Activated T-cell treated with anti-CD3 and anti-CD28 coated beads for 48 hours (primary cell): Measurements from ENCODE around the gene PTPRJ.
"Not testable (repeated sequence)": the region's sequence is repeated elsewhere in the genome, so short reads cannot be mapped to it uniquely, and the experiment has no call there.

ENCODE experiments used
- DNase-seq: peaks from one replicate; pipeline ENCODE4 v3.0.0-alpha.2; 2020; ENCODE audit warnings: low read depth

Gene PTPRJ

DNA sequence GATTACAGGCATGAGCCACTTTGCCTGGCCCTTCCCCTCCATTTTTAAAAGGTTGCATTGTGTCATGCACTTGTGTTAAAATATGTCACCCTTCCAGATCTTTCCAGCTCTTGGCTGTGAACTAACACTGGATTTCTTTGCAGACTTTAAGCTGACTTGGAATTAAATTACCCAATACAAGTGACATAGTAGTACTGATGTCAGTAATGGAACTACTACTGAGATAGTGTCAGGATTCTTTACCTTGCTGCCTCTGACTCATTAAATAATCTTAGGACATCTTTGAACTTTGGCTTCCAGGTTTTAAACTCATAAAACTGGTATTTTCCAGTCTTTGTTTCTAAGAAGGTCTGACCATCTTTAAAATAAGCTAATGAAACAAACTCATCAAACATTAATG, 184.5 kb downstream of the PTPRJ start:
- no peak for DNase-seq

DNA sequence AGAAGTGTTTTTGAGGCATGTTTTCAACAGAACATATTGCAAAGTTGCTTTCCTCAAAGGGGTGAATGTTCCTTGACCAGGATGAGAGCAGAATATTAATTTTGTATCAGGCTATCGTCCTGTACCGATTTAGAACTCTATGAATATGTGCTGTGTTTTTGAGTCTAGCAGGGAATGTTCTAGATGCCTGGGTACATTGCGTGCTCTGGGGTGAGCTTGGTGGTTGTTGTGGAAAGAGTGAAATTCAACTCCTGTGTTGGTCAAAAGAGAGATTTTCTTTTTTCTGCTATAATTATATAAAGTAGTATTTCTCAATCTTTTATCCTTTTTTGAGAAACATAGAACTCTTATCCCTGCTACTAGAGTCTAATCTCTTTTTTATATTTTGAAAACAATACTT, 185.1 kb downstream of the PTPRJ start:
- no peak for DNase-seq

DNA sequence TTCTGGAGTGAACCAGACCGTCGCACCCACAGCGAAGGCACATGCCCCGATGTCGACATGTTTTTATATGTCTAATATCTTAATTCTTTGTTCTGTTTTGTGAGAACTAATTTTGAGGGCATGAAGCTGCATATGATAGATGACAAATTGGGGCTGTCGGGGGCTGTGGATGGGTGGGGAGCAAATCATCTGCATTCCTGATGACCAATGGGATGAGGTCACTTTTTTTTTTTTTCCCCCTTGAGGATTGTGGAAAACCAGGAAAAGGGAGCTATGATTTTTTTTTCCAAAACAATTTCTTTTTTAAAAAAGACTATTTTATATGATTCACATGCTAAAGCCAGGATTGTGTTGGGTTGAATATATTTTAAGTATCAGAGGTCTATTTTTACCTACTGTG, 187.0 kb downstream of the PTPRJ start:
- DNase-seq, result no peak

DNA sequence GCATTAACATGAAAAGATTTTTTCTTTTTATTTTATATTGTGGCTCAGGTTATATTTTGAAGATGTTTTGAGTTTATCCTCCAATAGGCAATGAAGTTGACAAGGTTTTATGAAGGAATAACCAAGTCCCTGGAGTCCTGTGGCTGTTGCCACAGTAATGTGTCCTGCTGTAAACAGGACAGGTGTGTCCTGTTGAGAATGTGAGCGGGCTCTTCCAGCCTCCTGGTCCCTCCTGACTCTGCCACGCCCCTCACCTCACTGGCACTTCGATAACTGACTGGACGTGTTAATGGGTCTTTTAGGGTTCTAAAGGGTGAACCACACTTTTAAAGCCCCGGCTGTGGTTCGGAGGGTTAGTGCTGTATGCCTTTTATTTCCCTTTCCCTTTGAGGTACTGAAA, 188.5 kb downstream of the PTPRJ start:
- no peak for DNase-seq

DNA sequence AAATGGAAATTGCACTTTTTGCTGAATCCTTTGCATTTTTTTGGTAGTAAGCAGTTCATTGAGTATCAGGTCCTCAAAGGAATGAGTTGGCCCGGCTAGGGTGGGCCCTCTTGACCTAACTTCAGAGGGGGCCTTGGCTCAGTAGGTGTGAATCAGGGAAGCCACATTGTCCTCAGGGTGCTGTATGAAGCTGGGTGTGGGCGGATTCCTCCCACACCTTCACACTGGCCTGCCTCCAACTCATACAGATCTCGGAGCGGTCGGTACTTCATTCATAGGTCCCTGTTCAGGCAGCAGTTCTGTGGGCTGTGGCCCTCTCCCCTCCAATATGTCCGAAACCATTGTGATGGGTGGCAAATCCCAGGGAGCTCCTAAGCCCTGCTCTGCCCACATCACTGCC, 188.9 kb downstream of the PTPRJ start:
- no peak for DNase-seq

DNA sequence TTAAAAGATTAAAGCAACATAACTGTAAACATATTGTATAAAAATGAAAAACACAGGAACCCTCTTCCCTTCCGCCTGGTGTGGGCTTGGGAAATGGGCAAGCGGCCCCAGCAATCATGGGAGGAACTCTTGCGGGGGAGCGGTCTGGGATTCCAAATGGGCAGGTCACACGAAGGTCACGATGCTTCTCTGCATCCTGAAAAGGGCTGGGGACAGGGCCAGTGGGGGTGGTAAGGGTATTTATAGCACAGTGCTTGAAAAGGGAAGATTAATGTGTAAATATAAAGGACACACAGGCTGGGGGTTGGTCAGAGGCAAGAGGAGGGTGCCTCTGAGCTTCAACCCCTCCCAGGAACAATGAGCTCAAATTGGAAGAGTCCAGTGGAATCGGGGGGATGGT, 189.4 kb downstream of the PTPRJ start:
- DNase-seq, result no peak

DNA sequence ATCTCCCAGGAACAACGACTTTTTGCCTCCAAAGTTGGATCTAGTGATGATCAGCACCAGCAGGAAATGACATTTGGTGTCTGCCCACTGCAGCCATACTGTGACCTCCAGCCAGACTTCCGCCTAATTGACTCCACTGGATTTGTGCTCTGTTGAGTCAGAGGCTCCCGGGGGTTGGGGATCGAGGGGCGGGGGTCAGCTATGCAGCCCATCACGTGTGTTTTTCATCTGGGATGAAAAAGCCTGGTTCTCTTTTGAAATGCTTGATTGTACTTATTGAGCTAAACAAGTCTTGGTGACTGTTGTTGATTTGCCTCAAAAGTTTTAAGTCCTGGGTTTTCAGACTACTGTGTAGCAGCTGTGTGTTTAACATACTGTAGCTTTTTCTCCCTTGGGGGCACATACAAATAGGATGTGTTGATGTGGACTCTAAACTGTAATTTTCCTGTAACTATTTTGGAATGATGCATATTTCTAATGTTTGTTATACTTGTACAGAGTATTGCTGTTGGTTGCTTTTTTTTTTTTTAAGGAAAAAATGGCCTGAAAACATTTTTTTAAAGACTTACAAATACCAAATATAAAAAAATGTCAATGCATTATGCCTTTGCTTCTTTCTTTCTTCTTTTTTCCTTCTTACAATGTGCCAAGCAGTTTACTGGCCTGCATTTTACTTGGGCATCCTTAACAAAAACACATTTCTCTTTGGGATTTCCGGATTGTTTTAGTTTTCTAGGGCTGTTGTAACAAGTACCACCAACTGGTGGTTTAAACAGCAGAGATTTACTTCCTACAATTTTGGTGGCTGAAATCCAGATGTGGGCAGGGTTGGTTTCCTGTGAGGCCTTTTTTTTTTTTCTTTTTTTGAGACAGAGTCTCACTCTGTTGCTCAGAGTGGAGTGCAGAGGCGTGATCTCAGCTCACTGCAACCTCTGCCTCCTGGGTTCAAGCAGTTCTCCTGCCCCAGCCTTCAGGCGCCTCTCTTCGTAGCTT, 190.2 kb downstream of the PTPRJ start:
- DNase-seq, result no peak

DNA sequence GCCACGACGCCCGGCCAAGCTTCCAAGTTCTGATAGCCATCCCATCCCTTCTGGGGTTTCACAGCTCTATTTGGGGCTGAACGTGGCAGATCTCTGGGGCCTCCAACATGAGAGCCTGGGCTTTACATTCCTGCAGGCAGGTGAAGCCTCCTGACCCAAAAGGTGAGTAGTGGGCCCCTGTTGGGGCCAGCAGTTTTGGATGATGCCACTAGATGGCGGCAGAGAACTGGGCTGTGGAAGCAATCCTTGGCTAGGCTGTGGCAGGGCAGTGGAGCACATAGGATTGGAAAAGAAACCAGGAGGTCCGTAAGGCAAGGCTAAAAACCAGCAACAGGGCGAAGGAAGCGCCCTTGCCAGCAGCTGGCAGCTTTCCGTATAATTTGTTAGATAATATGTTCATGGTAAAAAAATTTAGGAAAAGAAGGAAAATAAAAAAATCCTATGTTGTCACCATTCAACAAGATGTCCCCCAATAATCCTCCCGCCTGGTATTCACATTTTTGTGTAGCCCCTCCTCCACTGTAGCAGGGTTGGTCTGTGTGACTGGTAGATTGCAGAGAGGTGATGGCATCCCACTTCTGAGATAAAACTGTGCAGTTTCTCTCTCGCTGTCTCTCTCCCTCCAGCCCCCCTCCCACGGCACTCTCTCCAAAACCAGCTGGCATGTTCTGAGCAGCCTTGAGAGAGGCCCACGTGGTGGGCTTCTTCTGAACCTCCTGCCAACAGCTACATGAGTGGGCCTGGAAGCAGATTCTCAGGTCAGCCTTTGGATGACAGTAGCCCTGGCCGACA, 192.7 kb downstream of the PTPRJ start:
- DNase-seq, result peak; percentile 53

DNA sequence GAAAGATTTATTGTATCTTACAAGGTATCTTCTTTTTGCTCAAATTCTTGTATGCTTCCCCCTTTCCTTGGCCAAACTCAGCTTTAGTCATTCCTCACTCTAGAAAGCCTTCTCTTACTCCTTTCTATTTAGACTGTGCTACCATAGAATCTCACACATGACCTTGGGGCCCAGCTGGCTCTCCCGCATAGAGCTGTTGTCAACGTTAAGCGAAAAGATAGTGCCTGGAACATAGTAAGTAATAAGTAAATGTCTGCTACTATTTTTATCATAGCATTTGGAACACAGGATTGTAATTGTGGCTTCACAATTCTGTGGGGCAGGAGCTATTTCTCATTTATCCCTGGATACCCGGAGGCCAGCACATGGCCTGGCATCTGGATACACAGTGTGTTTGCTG, 197.3 kb downstream of the PTPRJ start:
- no peak for DNase-seq

DNA sequence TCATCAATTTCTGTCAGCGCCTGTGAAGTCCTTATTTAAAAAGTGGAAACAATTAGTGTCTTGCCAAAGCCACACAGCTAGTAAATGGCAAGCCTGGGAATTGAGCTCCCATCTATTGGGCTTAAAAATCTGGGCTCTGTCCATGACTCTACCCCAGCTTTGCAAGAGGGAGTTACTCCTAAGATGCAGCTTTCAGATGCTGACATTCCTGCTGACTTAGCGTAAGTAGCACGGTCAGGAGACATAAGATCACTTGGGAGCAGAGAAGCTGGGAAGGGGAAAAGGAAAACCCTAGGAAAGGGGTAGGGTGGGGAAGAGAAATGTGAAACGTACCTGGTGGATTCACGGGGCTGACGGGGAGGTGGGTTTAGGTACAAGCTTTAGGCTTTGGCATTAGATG, 200.3 kb downstream of the PTPRJ start:
- no peak for DNase-seq

DNA sequence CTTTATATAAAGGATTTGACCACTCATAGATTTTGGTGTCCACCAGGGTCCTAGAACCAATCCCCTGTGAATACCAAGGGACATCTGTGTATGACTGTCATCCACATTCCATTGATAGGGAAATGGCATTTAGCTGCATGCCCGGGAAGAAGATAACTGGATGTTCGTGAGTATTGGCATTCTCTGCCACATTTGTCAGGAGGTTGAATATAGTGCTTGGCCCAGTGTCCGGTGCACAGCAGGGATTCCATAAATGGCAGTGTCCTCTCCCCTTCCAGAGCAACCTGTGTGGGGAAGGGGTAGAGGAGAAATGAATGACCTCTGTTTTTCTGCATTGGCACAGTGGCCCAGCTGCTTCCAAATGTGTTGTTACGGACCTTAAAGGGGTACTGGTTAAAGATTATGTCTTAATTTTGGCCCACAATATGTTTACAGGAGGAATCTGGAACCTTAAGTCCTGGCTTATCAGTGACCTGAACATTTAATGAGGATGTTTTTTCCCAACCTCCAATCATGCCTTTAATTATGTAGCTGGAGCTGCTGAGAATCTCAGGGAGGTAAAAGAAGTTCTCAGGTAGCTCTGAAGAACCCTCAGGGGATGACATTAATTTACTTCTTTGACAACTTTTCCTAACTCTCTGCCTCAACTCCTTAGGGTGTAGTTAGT, 202.6 kb downstream of the PTPRJ start:
- DNase-seq, result no peak

DNA sequence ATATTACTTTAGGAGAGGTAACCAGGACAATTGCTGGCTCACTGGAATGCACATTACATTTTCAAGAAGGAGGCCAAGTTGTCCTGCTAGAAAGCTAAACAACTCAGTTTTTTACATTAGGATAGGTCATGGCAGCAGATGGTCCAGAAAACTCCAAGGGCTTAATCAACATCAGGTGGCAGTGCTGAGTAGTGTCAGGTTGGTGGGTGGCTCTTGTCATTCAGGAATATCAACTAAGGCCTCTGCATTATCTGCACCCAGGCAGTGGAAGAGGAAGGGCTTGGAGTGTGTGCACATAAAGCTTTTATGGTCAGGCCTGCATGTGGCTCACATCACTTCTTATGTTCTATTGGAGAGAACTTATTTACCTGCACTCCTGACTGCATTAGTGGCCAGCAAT, 204.1 kb downstream of the PTPRJ start:
- no peak for DNase-seq

DNA sequence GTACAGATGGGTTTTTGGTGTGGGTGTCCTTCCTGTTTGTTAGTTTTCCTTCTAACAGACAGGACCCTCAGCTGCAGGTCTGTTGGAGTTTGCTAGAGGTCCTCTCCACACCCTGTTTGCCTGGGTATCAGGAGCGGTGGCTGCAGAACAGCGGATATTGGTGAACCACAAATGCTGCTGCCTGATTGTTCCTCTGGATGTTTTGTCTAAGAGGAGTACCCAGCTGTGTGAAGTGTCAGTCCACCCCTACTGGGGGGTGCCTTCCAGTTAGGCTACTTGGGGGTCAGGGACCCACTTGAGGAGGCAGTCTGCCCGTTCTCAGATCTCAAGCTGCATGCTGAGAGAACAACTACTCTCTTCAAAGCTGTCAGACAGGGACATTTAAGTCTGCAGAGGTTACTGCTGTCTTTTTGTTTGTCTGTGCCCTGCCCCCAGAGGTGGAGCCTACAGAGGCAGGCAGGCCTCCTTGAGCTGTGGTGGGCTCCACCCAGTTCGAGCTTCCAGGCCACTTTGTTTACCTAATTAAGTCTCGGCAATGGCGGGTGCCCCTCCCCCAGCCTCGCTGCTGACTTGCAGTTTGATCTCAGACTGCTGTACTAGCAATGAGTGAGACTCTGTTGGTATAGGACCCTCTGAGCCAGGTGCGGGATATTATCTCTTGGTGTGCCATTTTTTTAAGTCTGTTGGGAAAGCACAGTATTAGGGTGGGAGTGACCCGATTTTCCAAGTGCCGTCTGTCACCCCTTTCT, 210.7 kb downstream of the PTPRJ start:
- DNase-seq, result not testable (repeated sequence)

DNA sequence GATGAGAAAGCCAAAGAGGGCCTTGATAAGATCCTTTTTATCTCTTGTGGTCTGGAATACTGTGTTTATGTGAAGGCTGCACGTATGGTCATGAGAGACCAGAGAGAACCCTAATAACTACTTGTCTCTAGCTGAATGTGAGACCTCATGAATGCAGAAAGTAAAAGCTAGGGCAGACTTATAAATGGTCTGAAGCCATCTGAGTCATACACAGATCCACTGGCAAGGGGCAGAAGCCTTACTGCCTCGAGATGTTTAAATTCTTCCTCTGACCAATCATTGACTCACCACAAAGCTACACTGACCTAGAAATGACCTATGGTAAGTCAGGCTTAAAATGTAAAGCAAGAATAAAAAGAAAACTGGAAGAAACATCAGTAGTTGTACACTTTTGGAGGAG, 213.5 kb downstream of the PTPRJ start:
- no peak for DNase-seq

DNA sequence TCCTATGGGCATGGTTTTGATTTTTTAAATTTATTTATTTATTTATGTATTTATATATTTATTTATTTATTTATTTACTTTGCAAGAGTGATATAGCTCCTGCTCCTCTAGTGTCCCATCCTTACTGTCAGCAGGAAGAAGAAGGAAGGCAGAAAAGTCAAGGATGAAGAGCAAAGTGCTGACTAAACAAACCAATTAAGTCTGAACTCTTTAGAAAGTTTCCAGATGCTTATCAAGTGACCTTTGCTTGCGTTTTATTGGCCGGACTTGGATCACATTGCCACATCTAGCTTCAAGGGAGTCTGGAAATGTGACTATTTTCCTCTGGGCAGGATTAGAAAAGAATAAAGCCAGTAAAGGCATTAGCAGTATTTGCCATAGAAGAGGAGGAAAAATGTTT, 227.5 kb downstream of the PTPRJ start:
- DNase-seq, result no peak

DNA sequence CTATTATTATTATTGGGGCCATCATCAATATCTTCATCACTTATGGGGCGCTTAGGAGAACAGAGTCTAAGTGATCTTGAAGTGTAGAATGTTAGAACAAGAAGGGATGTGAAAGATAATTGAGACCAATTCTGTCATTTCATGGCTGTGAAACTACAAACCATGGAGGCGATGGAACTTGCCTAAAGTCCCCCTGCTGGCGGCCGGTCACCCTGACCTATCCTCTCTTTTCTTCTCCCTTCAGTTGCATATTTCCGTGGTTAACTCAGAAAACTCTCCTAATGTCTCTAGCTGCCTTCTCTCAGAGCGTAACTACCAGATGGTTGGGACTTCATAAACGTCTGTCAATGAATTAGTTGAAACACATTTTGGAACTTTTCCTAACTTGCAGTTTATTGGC, 229.7 kb downstream of the PTPRJ start:
- no peak for DNase-seq

DNA sequence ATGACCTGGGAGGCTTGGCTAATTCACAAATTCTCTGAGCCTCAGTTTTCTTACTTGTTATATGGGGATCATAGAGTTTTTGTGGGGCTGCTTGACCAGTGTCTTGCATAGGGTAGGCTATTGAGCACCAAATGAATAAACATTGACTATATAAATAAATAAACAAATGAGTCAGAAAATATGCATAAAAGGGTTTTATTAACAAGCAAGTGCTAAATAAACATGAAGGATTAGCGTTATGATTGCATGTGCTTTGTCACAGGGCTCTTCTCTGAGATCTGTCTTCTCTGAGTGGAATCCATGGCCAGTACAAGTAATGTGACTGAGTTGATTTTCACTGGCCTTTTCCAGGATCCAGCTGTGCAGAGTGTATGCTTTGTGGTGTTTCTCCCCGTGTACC, 236.2 kb downstream of the PTPRJ start, which contains the start of gene OR4B1:
TSS of gene OR4B1 (plus strand) at position 301 of the 400 bp plus-strand sequence. CDS start at position 301, 0 bp downstream.
- no peak for DNase-seq
